HG03280 (cell line): Measurements from ENCODE around the gene NUP62.
"Not testable (repeated sequence)": the region's sequence is repeated elsewhere in the genome, so short reads cannot be mapped to it uniquely, and the experiment has no call there.

ENCODE experiments used
- ATAC-seq: cut with Tn5 transposase; IDR thresholded peaks from one replicate; pipeline ENCODE4 v1.9.1; 2021; ENCODE audit warnings: mild to moderate bottlenecking, moderate library complexity; ENCODE audit not compliant: unreplicated experiment

The NUP62 gene

DNA sequence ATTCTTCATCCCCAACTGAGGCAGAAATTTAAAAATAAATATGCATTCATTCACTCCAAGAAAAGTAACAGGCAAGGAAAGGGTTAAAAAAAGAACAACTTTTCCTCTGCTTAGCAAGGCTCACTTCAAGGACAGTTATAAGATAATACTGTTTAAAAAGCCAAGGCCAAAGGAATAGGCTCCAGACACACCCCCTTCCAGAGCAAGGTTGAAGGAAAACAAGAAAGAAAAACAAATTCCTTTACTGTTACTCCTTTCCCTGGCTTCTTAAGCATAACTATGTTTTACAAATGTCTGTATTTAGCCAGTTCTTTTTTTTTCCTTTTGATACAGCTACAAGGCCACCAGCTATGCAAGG lies 23.2 kb upstream of the NUP62 start:
- ATAC-seq = no peak

DNA sequence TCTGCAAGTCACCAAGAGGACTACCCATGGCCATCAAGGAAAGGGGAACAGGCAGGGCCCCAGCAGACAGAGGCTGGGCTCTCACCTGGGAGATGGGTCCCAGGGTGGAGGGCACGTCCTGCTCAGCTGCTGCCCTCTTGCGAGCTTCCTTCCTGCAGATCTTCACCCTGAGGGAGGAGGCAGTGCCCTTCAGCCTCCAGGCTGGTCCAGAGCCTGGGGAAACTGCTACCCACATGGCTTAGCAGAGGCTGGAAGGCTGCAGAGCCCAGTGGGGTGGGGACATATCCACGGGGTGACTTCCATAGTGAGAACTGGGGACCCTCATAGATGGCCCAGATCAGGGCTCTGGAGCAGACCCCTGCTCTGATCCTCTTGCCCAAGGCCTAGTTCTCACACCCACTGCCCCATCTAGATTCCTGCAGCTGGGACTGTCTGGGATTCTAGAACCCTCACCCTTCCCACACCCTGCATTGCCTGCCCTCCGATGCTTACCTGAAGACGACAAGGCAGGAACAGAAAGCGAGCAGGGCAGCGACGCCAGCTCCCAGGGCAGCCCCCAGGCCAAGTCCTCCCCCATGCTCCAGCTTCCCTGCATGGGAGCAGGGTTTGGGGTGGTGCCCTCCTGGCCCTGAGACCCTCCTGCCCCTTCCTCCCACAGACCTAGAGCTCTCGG lies 22.6 kb upstream of the NUP62 start:
- ATAC-seq = no peak

DNA sequence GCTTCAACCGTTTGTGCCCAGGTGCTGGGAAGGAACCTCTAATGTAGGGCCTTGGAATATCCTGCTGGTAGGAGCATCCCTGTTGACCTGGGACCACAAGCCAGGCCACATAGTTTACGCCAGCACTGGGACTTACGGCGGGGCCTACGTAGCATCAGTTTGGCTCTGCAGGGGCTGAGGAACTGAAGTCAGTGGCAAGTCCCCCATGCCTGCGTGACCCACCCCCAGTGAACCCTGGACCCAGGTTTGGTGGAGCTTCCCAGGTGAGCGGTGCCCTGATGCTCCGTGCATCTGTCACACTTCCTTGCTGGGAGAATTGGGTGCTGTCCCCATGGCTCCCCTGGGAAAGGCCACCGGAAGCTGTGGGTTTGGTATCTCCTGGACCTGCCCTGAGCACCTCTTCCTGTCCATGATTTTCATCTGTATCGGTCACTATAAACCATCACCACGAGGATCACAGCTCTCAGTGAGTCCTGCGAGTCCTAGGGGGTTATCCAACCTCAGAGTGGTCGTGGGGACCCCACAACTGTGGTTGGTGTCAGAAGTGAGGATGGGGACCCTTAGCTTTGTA lies 21.7 kb upstream of the NUP62 start:
- no peak for ATAC-seq

DNA sequence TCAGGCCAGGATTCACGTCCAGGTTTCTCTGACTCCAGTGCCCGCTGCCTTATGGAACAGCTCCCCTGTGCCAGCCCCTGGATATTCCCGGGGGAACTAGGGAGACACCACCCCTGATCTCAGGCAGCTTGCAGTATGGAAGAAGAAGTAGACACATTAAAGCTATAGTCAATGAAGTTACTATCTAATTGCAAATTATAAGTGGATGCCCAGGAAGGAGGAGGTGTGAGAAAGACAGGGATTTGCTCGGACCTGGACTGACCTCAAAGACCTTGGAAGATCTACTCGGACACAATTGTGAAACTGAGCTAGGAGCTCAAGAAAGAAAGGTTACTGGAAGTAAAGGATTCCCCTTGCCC lies 21.3 kb upstream of the NUP62 start:
- no peak for ATAC-seq

DNA sequence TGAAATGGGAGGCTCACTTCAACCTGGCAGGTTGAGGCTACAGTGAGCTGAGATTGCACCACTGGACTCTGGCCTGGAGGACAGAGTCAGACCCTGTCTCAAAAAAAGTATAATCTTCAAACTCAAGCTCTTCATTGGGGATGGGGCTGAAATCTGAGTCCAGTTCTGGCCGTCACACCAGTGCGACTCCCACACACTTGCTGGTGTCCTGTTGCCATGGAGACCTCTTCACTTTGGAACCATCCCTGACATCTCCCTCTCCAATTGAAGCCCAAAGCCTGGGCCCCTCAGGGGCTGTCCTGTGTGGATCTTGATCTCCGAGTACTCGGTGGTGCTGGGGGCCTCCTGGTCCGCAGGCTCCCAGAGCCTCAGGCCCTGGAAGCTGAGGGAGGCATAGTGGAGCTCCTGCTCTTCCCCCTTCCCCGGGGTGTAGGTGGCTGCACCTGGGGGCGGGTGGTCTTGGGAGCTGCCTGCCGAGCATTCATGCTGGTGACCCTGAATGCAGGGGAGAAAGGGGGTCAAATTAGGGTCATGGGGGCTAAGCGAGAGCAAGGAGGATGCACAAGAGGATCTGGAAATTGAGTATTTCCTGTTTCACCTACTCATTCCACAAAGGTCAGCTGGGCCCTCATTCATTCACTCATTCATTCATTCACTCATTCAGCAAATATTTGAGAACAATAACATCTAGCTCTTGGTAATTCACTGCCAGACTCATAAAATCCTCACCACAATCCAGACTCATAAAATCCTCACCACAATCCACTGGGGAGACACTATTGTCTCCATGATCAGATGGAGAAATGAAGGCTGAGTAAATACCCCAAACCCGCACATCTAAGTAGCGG lies 20.7 kb upstream of the NUP62 start:
- no peak for ATAC-seq

DNA sequence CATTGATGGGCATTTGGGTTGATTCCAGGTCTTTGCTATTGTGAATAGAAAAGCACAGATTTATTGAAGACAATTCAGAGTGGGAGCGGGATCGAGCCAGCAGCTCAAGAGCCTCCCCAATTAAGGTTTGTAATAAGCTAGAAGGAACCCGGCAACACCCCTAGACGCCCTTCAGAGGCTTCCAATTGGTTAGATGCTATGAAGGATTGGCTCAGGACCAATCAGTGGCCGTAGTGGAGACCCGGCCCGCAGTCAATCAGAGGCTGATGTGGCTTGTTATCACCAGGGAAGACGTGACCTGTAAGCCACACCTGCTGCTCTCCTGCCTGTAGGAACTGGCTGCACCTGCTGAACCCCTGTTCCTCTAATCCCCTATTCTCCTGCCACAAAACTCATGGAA lies 17.1 kb upstream of the NUP62 start:
- no peak for ATAC-seq

DNA sequence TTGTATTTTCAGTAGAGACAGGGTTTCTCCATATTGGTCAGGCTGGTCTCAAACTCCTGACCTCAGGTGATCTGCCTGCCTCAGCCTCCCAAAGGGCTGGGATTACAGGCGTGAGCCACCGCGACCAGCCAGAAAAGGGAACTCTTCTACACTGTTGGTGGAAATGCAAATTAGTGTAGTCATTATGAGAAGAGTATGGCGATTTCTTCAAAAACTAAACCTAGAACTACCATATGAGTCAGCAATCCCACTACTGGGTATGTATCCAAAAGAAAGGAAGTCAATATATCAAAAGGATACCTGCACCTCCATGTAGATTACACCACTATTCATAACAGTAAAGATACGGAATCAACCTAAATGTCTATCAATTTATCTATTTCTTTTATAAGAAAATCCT lies 15.3 kb upstream of the NUP62 start:
- not testable (repeated sequence) for ATAC-seq

DNA sequence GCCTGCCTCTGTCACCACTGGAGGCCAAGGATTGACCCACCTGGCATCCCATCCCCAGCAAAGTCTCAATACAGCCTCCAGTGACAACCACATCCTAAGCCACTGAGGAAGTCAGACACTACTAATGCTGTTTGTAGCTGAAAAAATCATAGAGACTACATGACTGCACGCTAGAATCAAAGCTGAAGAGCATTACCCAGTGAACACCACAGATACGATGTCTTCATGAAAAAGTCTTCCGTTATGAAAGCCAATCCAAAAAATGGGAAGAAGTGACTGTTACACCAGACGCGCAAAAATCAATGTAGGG lies 11.1 kb upstream of the NUP62 start:
- no peak for ATAC-seq

DNA sequence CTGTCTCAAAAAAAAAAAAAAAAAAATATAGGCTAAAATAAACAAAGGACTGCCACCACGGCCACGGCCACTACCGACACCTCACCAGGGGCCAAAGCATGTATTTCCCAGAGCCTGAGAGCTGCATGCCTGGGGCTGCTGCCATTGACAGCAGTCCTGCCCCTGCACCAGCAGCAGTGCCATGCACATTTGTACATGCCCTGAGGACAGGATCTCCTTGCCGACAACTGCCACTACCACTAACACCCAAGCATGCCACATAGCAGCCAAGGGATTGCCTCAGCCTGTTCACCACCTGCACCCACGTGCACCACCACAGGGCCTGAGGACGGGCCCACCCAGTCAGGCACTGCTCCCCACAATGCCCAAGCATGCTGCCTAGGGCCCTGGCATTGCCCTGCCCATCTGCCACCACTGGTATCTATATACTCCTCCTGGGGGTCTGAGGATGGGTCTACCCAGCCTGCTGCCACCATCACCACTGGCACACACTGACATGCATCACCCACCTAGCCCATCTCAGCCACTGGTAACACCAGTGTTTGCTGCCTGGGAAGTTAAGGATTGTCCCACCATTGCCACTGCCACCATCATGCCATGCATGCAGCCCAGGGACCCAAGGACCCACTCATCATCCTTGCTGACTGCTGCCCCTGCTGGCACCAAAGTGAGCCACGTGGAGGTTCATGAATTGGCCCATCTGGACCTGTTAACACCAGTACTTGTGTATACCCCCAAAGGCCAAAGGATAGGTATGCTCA lies 10.6 kb upstream of the NUP62 start:
- no peak for ATAC-seq

DNA sequence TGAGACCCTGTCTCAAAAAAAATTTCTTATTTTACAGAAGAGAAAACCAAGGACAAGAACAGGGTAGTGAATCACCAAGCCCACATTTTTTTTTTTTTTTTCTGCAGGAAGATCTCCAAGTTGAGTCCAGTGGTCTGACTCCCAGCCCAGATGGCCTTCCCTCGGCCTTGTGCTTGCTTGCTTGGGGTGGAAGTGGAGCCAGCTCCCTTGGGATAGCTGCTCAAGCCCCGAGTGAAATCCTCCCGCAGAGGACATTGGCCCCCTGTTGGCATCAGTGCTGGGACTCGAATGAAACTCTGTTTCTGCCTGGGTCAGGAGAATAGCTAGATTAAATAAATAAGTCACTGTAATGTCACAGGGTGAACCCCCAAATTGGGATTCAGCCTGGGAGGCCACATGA lies 9.4 kb upstream of the NUP62 start:
- no peak for ATAC-seq

DNA sequence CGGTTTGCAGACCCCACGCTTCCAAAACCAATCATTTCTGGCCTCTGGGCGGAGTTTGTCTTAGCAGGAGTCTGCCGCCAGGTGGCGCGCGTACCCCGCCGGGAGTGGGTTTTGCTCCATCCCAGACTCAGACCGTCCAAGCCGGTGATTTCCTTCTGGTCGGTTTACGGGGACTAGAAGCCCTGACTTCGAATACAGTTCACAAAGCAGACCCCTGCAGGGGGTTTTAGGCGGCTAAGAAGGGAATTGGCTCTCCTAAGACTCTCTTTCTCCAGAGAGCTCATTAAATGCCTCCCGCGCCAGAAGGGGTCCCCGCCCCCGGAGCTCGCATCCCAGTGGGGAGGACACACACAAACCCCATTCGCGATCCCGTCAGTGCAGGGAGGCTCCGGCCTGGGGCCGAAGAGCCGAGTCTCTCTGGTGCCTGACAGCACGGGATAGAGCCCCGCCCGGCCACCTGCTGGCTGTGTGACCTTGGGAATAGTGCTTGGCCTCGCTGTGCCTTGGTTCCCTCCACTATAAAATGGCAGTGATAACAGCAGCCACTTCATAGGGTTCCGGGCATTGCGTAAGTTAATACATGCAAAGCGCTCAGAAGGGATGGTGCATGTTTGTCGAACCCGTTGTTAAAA lies 8.6 kb upstream of the NUP62 start:
- ATAC-seq = no peak

DNA sequence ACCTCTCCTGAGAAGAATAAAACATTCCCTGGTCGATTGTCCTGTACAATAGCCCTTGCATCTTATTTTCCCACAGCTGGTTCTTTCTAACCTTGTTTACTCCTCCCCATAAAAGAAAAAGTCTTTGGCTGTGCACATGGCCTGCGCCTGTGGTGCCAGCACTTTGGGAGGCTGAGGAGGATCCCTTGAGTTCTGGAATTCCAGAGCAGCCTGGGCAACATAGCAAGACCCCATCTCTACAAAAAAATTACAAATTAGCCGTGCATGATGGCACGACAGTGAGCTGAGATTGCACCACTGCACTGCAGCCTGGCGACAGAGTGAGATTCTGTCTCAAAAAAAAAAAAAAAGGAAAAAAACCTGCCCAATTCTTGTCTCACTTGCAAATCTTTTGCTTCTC lies 7.2 kb upstream of the NUP62 start:
- no peak for ATAC-seq

DNA sequence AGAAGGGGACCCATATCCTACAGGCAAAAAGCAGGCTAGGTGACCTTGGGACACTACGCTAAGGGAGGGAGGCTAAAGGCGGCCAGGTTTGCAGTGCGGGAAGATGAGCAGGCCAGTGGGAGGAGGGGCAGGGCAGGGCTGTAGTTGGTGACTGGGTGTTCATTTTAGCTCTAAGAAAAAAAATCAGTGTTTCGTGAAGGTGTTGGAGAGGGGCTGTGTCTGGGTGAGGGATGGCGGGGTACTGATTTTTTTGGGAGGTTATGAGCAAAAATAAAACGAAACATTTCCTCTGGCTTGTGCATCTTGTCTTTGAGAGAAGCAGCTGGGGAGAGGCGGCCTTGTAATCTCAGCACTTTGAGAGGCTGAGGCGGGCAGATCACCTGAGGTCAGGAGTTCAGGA lies 4.3 kb upstream of the NUP62 start:
- no peak for ATAC-seq

DNA sequence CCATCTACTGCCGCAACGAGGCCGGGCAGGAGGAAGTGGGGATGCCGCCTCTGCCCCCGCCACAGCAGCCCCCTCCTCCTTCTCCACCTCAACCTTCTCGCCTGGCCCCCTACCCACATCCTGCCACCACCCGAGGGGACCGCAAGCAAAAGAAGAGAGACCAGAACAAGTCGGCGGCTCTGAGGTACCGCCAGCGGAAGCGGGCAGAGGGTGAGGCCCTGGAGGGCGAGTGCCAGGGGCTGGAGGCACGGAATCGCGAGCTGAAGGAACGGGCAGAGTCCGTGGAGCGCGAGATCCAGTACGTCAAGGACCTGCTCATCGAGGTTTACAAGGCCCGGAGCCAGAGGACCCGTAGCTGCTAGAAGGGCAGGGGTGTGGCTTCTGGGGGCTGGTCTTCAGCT lies 3.4 kb upstream of the NUP62 start:
- ATAC-seq = no peak

DNA sequence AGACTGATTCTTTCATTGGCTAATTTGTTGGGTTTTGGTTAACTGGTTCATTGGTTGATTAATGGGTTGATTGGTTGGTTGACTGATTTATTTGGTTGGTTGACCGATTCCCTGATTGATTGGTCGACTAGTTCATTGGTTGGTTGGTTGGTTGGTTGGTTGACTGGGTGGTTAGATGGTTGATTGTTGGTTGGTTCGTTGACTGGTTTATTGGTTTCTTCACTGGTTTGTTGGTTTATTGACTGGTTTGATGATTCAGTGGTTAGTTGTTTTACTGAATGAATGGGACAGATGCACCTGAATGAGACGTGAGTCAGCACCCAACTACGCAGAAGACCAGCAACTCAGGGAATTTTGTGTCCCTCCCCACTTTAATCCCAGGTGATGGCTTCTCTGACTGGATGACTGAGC lies 2.7 kb upstream of the NUP62 start:
- no peak for ATAC-seq

DNA sequence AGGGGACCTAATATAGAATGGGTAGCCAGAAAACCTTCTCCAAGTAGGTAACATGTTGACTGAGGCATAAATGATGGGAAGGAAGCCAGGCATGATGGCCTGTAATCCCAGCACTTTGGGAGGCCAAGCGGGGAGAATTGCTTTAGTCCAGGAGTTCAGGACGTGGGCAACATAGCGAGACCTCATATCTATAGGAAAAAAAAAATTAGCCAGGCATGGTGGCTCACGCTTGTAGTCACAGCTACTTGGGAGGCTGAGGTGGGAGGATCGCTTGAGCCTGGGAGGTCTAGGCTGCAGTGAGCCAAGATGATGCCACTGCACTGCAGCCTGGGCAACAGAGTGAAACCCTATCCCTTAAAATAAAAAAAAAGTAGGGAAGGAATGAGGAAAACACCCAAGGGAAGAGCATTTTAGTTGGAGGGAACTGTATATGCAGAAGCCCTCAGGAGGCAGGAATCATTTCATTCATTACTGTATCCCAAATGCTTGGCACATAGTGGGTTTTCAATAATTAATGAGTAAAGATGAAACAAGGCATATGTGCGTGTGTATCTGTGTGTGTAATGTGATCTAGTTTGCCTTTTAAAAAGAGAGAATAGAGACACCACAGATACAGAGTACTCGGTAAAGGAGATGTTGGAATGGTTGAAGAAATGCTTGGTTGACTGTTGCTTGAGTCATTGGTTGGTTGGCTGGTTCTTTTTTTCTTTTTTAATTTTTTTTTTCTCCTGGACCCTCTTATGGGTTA lies 2.2 kb upstream of the NUP62 start:
- ATAC-seq = no peak

DNA sequence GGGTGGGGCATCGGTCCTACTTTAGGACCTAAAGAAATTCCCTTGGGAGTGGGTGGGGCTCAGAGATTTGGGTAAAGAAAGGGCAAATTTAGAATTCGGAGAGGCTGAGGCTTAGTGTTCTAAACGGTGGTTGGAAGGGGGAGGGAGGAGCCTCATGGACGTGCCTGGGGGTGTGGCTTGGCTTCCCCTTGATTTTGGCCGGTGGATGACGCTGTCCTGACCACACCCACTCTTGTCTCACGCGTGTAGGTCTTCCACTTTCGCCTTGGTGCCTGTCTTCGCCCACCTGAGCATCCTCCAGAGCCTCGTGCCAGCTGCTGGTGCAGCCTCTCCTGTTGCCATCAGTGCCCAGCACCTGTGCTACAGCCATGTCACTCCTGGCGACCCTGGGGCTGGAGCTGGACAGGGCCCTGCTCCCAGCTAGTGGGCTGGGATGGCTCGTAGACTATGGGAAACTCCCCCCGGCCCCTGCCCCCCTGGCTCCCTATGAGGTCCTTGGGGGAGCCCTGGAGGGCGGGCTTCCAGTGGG lies 1.2 kb upstream of the NUP62 start:
- no peak for ATAC-seq

DNA sequence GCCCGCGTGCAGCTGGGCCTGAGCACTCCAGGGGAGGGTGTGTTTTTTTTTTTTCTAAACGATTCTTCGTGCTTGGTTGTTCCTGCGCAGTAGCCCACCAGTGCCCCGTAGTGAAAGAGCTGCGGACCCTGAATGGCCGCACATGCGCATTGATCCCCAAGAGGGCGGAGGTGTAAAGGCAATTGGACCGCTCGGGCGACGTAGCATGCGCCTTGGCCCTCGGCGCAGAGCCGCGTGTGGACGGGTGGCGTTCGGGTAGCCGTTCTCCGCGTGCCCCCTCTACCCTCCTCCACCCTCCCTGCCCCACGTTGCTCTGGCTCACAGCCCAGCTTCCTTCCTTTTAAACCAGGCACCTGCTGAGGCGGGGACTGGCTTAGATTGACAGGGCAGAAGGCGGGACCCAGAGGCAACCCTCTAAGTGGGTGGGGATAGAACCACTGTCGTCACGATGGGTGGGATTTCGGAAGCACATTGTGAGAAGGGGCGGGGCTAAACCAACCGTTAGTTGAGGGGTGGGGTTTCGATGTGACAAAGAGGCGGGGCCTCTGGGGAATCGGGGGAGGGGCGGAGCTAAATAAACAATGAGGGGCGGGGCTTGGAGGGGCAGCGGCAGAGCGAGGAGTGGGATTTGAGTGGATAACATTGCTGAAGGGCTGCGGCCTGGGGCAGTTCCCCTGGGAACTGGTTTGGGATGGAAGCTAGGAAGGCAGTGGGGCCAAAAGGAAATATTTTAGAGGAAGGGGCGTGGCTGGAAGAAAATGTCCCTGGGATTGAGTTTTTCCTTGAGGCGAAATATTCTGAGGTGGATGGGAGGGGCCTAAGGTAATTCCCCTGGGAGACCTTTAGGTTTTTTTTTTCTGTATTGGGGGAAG lies 543 bp upstream of the NUP62 start:
- peak; percentile 74 for ATAC-seq

DNA sequence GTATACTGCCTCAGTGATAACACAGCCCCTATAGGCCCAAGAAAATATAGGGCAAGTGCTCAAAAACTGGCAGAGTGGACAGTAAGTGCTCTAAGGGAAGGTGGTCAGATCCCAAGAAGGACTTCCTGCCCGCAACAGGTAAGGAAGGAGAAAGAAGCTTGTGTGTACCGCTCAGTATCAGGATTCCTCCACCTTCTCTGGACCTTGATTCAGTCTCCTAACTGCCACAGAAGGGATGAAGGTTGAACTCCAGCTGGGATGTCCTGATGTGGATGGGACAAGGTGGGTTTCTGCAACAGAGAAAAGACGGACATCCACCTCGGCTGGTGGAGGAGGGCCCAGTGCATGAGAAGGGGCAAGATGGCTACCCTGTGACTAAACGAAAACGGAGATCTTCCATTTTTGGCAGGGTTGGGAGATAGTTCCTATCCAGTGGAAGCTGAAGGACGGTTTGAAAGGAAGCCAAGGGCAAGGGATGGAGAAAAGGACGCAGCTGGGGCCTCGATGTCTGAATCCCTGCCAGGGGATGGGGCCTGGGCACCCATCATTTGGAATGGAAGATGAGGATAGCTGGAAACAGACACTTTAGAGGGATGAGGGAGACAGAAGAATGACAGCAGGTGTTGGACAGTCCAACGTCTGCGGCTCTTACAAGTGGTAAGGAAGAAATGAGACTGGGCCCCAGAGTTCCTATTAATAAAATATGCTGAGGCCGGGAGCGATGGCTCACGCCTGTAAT lies 1.6 kb downstream of the NUP62 start:
- no peak for ATAC-seq
